Activated CD8-positive, alpha-beta memory T cell treated with anti-CD3 and anti-CD28 coated beads for 24 hours (primary cell): Measurements from ENCODE around the gene DSCAM.

Experiments
- DNase-seq: peaks from one replicate; pipeline ENCODE4 v3.0.0-alpha.2; 2020

Gene DSCAM

GRCh38 chr21:40016667-40017066, 830.3 kb downstream of the DSCAM start:
- DNase-seq = no peak

- DNase-seq = no peak
Observed at GRCh38 chr21:40016234-40016633, 830.7 kb downstream of the DSCAM start.

GRCh38 chr21:40015818-40016217, 831.1 kb downstream of the DSCAM start:
- DNase-seq = no peak

GRCh38 chr21:40014394-40014793, 832.6 kb downstream of the DSCAM start:
- no peak for DNase-seq

- DNase-seq = no peak
Observed at GRCh38 chr21:40013001-40013735, 833.8 kb downstream of the DSCAM start.

GRCh38 chr21:40011371-40011770, 835.6 kb downstream of the DSCAM start:
- no peak for DNase-seq

GRCh38 chr21:40002978-40003377, 844.0 kb downstream of the DSCAM start:
- no peak for DNase-seq

GRCh38 chr21:39984286-39984991, 862.5 kb downstream of the DSCAM start:
- no peak for DNase-seq

- no peak for DNase-seq
Observed at GRCh38 chr21:39980241-39980820, 866.6 kb downstream of the DSCAM start.

GRCh38 chr21:39979321-39979720, 867.6 kb downstream of the DSCAM start:
- DNase-seq = no peak

- no peak for DNase-seq
Observed at GRCh38 chr21:39976800-39977199, 870.2 kb downstream of the DSCAM start.

GRCh38 chr21:39972976-39973770, 873.8 kb downstream of the DSCAM start:
- no peak for DNase-seq

GRCh38 chr21:39972471-39972870, 874.5 kb downstream of the DSCAM start:
- DNase-seq = no peak

GRCh38 chr21:39971956-39972355, 875.0 kb downstream of the DSCAM start:
- no peak for DNase-seq

GRCh38 chr21:39969691-39970364, 877.1 kb downstream of the DSCAM start:
- DNase-seq = no peak

GRCh38 chr21:39968010-39968409, 878.9 kb downstream of the DSCAM start:
- DNase-seq = no peak

- no peak for DNase-seq
Observed at GRCh38 chr21:39966786-39967185, 880.2 kb downstream of the DSCAM start.

GRCh38 chr21:39965026-39965425, 881.9 kb downstream of the DSCAM start:
- DNase-seq = no peak

GRCh38 chr21:39961251-39961650, 885.7 kb downstream of the DSCAM start:
- DNase-seq = no peak
